ENCODE data around the gene STK32B. TPM values are rescaled to one million over a fixed set of nuclear protein-coding genes. Genes with fewer than 3 reads are reported as not detected.

The STK32B gene
- total and polyA plus RNA-seq, 9 of the 15 experiments (the other 6 are each of a cell fraction or from before 2014, with no cell fraction given) = 0.03 to 0.20 (median 0.07) TPM; not detected in 2

DNA sequence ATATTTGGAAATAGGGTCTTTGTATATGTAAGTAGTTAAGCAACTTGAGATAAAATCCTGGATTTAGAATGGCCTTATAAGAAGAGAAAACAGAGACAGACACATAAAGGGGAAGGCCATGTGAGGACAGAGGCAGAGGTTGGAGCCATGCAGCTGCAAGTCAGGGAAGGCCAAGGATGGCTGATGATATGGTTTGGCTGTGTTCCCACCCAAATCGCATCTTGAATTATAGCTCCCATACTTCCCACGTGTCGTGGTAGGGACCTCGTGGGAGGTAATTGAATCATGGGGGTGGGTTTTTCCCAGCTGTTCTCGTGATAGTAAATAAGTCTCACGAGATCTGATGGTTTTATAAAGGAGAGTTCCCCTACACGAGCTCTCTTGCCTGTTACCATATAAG, 76.3 kb downstream of the STK32B start:
- intact Hi-C loops (cut with micrococcal nuclease) = no loop called here
- in situ Hi-C loops (cut with MboI) = no loop called here
- ChIA-PET CTCF (ENCODE audit: low intra/inter-chr PET ratio) (no interaction called here), POLR2A (no interaction called here)
- Histone ChIP-seq H3K36me3 (ENCODE audit: control insufficient read depth, insufficient read depth, low read length) (no peaks in the 10 kb centered on the region), H3K4me1 (replicated peaks in 1 of 2; ENCODE audit: control insufficient read depth in 2 of 2, insufficient read depth in 2 of 2, low read length in 2 of 2) (peaks cover 0 to 3% of the 10 kb centered on the region in 2 experiments; a peak in 1 of 5 replicates), H3K79me2 (ENCODE audit: control insufficient read depth, insufficient read depth, low read length) (no peaks in the 10 kb centered on the region), H2AFZ (ENCODE audit: low read depth, low read length) (no peak overlapping the region), H3K4me3 (no peak overlapping the region), H4K20me1 (replicated peaks; ENCODE audit: control insufficient read depth, insufficient read depth, low read length) (no peaks in the 10 kb centered on the region), H3K9me3 (replicated peaks; ENCODE audit: control insufficient read depth, insufficient read depth, low read depth, low read length) (no peaks in the 10 kb centered on the region), H3K9ac (ENCODE audit: insufficient read depth in 1 of 2, low read depth in 2 of 2, low read length in 2 of 2) (no peak overlapping the region), H3K27me3 (ENCODE audit: control insufficient read depth in 2 of 2, insufficient read depth in 2 of 2, low read length in 2 of 2) (peaks cover 3 to 31% of the 10 kb centered on the region in 2 experiments; a peak in 2 of 5 replicates), H3K27ac (ENCODE audit: extremely low read depth, low read depth, low read length) (no peak overlapping the region), H3K9me1 (ENCODE audit: control insufficient read depth, insufficient read depth, low read length) (no peaks in the 10 kb centered on the region), H3K4me2 (ENCODE audit: insufficient read depth, low read length) (no peak overlapping the region)
- 0% methylated on average over 7 of the region's 7 CpGs for WGBS (ENCODE audit: insufficient coverage, low coverage, missing lambda C conversion rate)
- no peak for FAIRE-seq
- no peak for DNase-seq (ENCODE audit: extremely low read depth in 1 of 4, low spot score in 3 of 4)
- TF ChIP-seq NR2C2 (CRISPR knock-in tag; IDR thresholded peaks at IDR 0.05) = no peak
- 0 out of 2 replicates have a peak, but pooled peaks have one; percentile 14 for TF ChIP-seq NR2C2 (tag; IDR thresholded peaks at IDR 0.05)
- TF ChIP-seq POLR2B (IDR thresholded peaks at IDR 0.05; ENCODE audit: low read depth, partially characterized antibody) = no peak
- no peak for TF ChIP-seq LARP7 (IDR thresholded peaks at IDR 0.05)
- TF ChIP-seq PBX2 (CRISPR knock-in tag; IDR thresholded peaks at IDR 0.05; ENCODE audit: low read depth) = no peak
- TF ChIP-seq PBX2 (tag; conservative IDR thresholded peaks at IDR 0.05; ENCODE audit: low read depth) = peak; percentile 40; the same call in 1 of the 2 replicates
- BruUV-seq (replicated peaks) = no TSS peak
- no peak for ATAC-seq
